Measurements from ENCODE around the gene BRD4. TPM values are rescaled to one million over a fixed set of nuclear protein-coding genes. Genes with fewer than 3 reads are reported as not detected.

BRD4 gene
- total RNA-seq, 1 experiment from 2014 or later = 16.2 TPM

GRCh38 chr19:15263361-15263985 is 68.9 kb downstream of the BRD4 start:
- in situ Hi-C loops (cut with HindIII; ENCODE audit: low pct_unique_long_range_greater_than_20kb, low sequenced_read_pairs) = no loop called here
- no peak for DNase-seq (ENCODE audit: low read depth, low spot score)

DNA sequence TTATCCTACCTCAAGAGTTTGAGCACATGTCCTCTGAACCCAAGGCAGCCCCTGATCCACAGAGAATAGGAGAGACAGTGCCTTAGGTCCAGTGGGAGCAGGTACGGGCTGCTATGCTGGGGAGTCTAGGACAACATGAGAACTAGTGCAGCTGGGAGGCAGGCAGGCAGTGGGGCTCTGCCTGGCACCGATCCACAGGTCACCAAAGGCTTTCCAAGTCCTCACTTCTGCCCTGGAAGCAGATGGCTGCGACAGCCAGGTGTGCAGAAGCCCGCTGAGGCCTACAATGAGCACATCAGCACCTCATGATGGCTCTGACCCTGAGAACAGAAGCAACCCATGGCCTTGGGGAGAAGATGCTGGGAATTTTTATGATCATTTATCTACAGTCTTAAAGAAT is 70.3 kb downstream of the BRD4 start:
- no peak for DNase-seq (ENCODE audit: low read depth, low spot score)
- in situ Hi-C loops (cut with HindIII; ENCODE audit: low pct_unique_long_range_greater_than_20kb, low sequenced_read_pairs) = no loop called here

DNA sequence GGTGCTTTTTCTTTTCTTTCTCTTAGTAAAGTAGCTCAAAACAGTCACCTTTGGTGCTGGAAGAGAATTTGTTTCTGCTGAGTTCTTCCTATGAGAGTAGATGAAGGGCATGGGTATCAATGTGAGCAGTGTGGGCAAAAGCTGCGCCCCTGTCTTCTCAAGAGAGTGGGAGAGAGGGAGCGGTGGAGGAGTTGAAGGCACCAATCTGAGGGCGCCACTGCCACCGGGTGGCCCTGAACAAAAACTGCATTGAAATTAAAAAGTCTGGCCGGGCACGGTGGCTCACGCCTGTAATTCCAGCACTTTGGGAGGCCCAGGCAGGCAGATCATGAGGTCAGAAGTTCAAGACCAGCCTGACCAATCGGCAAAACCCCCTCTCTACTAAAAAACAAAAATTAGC is 71.4 kb downstream of the BRD4 start:
- in situ Hi-C loops (cut with HindIII; ENCODE audit: low pct_unique_long_range_greater_than_20kb, low sequenced_read_pairs) = no loop called here
- peak; percentile 30 for DNase-seq (ENCODE audit: low read depth, low spot score)

DNA sequence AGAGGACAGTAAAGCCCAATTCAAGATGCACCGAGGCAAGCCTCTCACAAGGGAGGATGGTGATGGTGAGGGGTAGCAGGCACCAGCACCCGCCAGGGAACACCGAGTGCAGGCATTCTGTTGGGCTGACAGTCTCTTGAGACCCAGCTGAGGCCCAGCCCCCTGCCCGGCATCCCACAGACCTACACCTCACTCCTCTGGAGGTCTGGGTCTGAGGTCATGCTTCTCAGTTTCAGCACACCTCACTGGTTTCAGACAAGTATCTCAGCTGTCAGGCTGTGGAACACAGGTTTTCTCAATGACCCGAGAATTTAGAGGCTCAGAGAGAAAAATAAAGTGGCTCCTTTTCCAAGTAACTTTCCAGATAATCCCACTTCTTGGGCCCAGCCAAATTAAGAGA is 72.4 kb downstream of the BRD4 start:
- no peak for DNase-seq (ENCODE audit: low read depth, low spot score)
- in situ Hi-C loops (cut with HindIII; ENCODE audit: low pct_unique_long_range_greater_than_20kb, low sequenced_read_pairs) = no loop called here

DNA sequence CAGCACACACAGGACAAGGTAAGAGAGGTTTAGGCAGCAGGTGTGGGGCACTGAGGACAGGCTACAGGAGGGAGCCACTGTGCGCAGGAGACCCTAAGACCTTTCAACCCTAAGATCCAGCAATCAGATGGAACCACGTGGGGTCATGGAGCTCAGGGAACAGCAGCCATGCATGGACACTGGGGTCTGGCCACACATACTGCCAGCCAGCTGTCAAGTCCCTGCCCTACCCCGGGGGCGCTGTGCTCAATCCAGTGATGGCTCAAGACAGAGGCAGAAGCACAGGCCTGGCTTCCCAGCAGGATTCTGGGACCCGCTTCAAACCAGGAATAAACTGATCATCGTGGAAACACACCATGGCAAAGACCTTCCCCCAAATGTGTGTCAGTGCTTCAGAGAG is 74.6 kb downstream of the BRD4 start:
- no peak for DNase-seq (ENCODE audit: low read depth, low spot score)
- in situ Hi-C loops (cut with HindIII; ENCODE audit: low pct_unique_long_range_greater_than_20kb, low sequenced_read_pairs) = no loop called here

GRCh38 chr19:15256708-15257331 is 75.5 kb downstream of the BRD4 start:
- no peak for DNase-seq (ENCODE audit: low read depth, low spot score)
- in situ Hi-C loops (cut with HindIII; ENCODE audit: low pct_unique_long_range_greater_than_20kb, low sequenced_read_pairs) = no loop called here

GRCh38 chr19:15255359-15255990 is 76.9 kb downstream of the BRD4 start:
- DNase-seq (ENCODE audit: low read depth, low spot score) = no peak
- in situ Hi-C loops (cut with HindIII; ENCODE audit: low pct_unique_long_range_greater_than_20kb, low sequenced_read_pairs) = no loop called here

DNA sequence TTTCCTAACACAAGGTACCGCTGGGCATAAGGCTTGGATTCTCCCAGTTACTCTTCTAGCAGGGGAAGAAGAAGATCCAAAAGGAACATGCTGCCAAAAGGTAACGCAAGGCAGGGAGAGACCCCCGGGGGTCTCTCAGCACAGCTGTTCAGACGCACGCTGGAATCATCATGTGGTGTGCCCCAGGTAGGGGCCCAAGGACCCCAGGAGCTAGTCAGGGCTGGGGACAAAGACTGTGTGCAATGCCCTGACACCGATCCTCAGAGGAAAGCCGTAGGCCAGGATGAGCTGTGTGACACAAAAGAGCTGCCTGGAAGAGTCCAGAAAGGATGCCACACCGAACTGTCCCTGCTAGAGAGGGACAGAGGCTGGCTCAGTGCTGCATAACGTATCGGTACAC is 77.8 kb downstream of the BRD4 start:
- in situ Hi-C loops (cut with HindIII; ENCODE audit: low pct_unique_long_range_greater_than_20kb, low sequenced_read_pairs) = no loop called here
- DNase-seq (ENCODE audit: low read depth, low spot score) = no peak

- in situ Hi-C loops (cut with HindIII; ENCODE audit: low pct_unique_long_range_greater_than_20kb, low sequenced_read_pairs) = no loop called here
- no peak for DNase-seq (ENCODE audit: low read depth, low spot score)
Observed at GRCh38 chr19:15253513-15253912, 78.8 kb downstream of the BRD4 start.

GRCh38 chr19:15253061-15253460 is 79.3 kb downstream of the BRD4 start:
- in situ Hi-C loops (cut with HindIII; ENCODE audit: low pct_unique_long_range_greater_than_20kb, low sequenced_read_pairs) = no loop called here
- no peak for DNase-seq (ENCODE audit: low read depth, low spot score)

DNA sequence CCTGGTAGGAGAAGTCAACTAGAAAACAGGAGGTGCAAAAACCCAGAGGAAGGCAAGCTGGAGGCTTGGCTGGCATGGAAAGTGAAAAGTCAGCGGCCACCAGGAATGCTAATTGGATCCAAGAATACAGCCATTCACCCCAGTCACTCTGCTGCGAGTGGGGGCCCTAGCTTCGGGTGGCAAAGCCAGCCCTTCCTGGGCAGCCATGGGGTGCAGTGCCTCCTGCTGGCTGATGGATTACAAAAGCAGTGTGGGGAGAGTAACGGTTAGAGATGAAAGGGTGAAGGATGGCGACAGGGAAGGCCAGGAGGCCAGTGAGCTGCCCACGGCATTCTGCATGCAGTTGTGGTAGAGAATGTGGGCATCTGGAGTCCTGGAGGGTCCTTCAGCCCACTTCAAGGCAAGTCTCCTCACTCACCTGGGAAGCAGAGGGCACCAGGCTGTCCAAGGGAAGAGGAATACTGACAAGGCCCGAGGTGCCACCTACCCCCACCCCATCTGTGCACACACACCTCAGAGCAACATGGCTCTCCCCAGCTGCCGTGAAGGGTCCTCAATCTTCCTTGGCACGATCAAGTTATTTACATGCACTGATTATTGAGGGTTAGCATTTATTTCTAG is 79.8 kb downstream of the BRD4 start:
- in situ Hi-C loops (cut with HindIII; ENCODE audit: low pct_unique_long_range_greater_than_20kb, low sequenced_read_pairs) = no loop called here
- DNase-seq (ENCODE audit: low read depth, low spot score) = peak; percentile 44

- in situ Hi-C loops (cut with HindIII; ENCODE audit: low pct_unique_long_range_greater_than_20kb, low sequenced_read_pairs) = no loop called here
- peak; percentile 50 for DNase-seq (ENCODE audit: low read depth, low spot score)
Observed at GRCh38 chr19:15251749-15252397, 80.5 kb downstream of the BRD4 start.

- no peak for DNase-seq (ENCODE audit: low read depth, low spot score)
- in situ Hi-C loops (cut with HindIII; ENCODE audit: low pct_unique_long_range_greater_than_20kb, low sequenced_read_pairs) = no loop called here
Observed at GRCh38 chr19:15251010-15251748, 81.2 kb downstream of the BRD4 start.

- DNase-seq (ENCODE audit: low read depth, low spot score) = no peak
- in situ Hi-C loops (cut with HindIII; ENCODE audit: low pct_unique_long_range_greater_than_20kb, low sequenced_read_pairs) = no loop called here
Observed at GRCh38 chr19:15250640-15250993, 81.7 kb downstream of the BRD4 start.

GRCh38 chr19:15249972-15250639 is 82.2 kb downstream of the BRD4 start:
- in situ Hi-C loops (cut with HindIII; ENCODE audit: low pct_unique_long_range_greater_than_20kb, low sequenced_read_pairs) = no loop called here
- no peak for DNase-seq (ENCODE audit: low read depth, low spot score)

GRCh38 chr19:15249528-15249874 is 82.8 kb downstream of the BRD4 start:
- in situ Hi-C loops (cut with HindIII; ENCODE audit: low pct_unique_long_range_greater_than_20kb, low sequenced_read_pairs) = no loop called here

More at GRCh38 chr19:15249528-15249874, 82.8 kb downstream of the BRD4 start:
- no peak for DNase-seq (ENCODE audit: low read depth, low spot score)

Data from SK-MEL-5 (cell line).